ENCODE measurements around the gene TLE1. TPM values are rescaled to one million over a fixed set of nuclear protein-coding genes. Genes with fewer than 3 reads are reported as not detected.

The TLE1 gene
- total and polyA plus RNA-seq, 5 donors, result 14.8 to 18.4 (median 15.8) TPM

DNA sequence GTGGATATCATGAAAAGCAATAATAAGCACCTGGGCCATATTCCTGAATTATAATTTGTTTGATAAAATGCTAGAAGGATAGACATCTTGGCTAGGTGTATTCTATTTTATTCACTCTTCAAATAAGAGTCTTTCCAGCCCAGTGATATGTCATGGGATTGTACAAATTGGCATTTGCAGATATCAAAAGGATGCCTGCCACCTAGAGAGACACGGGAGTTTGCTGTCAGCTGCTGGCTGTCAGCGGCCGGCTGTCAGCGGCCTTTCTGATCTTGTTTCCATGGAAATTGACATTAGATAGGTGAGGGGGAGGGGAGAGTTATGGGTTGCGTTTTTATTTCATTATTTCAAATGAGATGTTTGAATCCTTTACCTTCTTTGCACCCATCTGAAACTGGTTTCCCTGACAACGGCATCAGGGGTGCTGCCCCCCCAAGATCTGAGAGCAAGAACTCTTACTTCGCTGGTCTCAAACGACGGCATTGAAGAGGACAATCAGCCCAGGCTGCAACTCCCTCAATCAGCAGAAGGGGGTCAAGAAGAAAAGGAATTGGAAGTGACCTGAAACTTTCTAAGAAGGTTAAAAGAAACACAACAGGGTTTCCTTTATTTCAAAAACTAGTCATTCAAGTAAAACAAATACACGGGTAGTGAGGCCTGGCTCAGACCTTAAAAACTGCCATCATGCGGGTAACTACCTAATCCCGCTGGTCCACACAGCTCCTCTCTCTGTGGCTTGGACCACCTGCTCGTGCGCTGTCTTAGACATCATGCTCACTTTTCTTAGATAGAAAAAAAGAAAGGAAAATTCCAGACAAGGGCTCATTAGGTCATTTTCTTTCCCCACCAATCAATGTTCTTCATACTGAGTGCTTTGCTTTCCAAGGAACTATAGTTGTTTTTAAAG lies 115.7 kb downstream of the TLE1 start:
- no peaks in the 10 kb centered on the region for H3K4me1 ChIP-seq (ENCODE audit: control insufficient read depth, insufficient read depth, low read length)
- no peaks in the 10 kb centered on the region for H3K27me3 ChIP-seq (ENCODE audit: control insufficient read depth, insufficient read depth)
- no peak for ATAC-seq
- H3K9me3 ChIP-seq (ENCODE audit: control insufficient read depth, low read length), result no peaks in the 10 kb centered on the region
- intact Hi-C loops (cut with DNase I), result no loop called here
- DNase-seq, result no peak
- WGBS, result 75% methylated on average over 14 of the region's 14 CpGs
- H3K4me3 ChIP-seq (ENCODE audit: low read length), result no peak overlapping the region
- no peak overlapping the region for H3K27ac ChIP-seq (ENCODE audit: low read length)

- H3K27ac ChIP-seq (ENCODE audit: low read length), result no peak overlapping the region
- H3K27me3 ChIP-seq (ENCODE audit: control insufficient read depth, insufficient read depth), result no peaks in the 10 kb centered on the region
- intact Hi-C loops (cut with DNase I), result no loop called here
- H3K9me3 ChIP-seq (ENCODE audit: control insufficient read depth, low read length), result no peaks in the 10 kb centered on the region
- H3K4me3 ChIP-seq (ENCODE audit: low read length), result no peak overlapping the region
- WGBS, result 92% methylated on average over 4 of the region's 4 CpGs
- no peak for ATAC-seq
- DNase-seq, result no peak
- H3K4me1 ChIP-seq (ENCODE audit: control insufficient read depth, insufficient read depth, low read length), result no peaks in the 10 kb centered on the region
Observed at GRCh38 chr9:81570083-81570482, 119.3 kb downstream of the TLE1 start.

- peaks cover 3% of the 10 kb centered on the region for H3K4me1 ChIP-seq (ENCODE audit: control insufficient read depth, insufficient read depth, low read length)
- DNase-seq (no peak), ATAC-seq (no peak)
- no peaks in the 10 kb centered on the region for H3K27me3 ChIP-seq (ENCODE audit: control insufficient read depth, insufficient read depth)
- no peak overlapping the region for H3K27ac ChIP-seq (ENCODE audit: low read length)
- whole genome bisulfite sequencing, result 94% methylated on average over 5 of the region's 5 CpGs
- no peak overlapping the region for H3K4me3 ChIP-seq (ENCODE audit: low read length)
- no peaks in the 10 kb centered on the region for H3K9me3 ChIP-seq (ENCODE audit: control insufficient read depth, low read length)
- intact Hi-C loops (cut with DNase I), result no loop called here
Observed at GRCh38 chr9:81566074-81566698, 123.2 kb downstream of the TLE1 start.

DNA sequence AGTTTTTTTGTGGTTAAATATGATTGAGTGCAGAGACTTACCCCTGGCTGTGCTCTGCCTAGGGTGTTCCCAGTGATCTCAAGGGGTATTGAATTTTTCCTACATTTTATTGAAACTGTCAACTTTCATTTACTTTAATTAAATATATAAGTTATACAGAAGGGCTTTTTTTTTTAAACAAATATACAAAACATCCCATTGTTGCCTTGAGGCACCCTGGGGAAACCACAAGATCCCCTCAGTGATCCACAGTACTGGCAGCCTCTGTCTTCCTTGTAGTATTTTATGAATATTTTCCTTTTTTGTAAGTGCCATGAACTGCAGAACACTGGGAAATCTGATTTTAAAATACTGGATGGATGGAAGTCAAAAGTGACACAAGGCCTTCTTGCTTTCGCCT lies 123.7 kb downstream of the TLE1 start:
- 96% methylated on average over 1 of the region's 1 CpG for WGBS
- H3K27ac ChIP-seq (ENCODE audit: low read length), result no peak overlapping the region
- peaks cover 3% of the 10 kb centered on the region for H3K4me1 ChIP-seq (ENCODE audit: control insufficient read depth, insufficient read depth, low read length)
- H3K4me3 ChIP-seq (ENCODE audit: low read length), result no peak overlapping the region
- DNase-seq (no peak), ATAC-seq (no peak)
- intact Hi-C loops (cut with DNase I), result no loop called here
- H3K9me3 ChIP-seq (ENCODE audit: control insufficient read depth, low read length), result no peaks in the 10 kb centered on the region
- H3K27me3 ChIP-seq (ENCODE audit: control insufficient read depth, insufficient read depth), result no peaks in the 10 kb centered on the region

GRCh38 chr9:81565144-81565543 lies 124.2 kb downstream of the TLE1 start:
- ATAC-seq, result no peak
- H3K4me1 ChIP-seq (ENCODE audit: control insufficient read depth, insufficient read depth, low read length), result peaks cover 3% of the 10 kb centered on the region
- no peaks in the 10 kb centered on the region for H3K27me3 ChIP-seq (ENCODE audit: control insufficient read depth, insufficient read depth)
- intact Hi-C loops (cut with DNase I), result no loop called here
- no peak for DNase-seq
- H3K4me3 ChIP-seq (ENCODE audit: low read length), result no peak overlapping the region
- H3K27ac ChIP-seq (ENCODE audit: low read length), result no peak overlapping the region
- 80% methylated on average over 4 of the region's 4 CpGs for WGBS
- H3K9me3 ChIP-seq (ENCODE audit: control insufficient read depth, low read length), result no peaks in the 10 kb centered on the region

DNA sequence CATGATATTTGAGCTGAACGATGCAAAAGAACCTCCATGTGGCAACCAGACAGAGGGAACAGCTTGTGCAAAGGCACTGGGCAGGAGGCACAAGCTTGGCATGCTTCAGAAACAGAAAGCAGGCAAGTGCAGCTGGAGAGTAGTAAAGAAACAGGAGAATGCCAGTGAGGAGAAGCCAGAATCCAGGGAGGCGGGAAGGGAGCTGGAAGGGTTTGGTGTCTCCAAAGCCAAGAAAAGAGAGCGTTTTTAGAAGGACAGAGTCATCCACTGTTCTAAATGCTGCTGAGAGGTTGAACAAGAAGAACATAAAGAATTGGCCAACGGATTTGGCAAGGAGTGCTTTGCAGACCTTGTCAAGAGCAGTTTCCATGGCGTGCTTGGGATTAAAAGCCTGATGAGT lies 124.7 kb downstream of the TLE1 start:
- intact Hi-C loops (cut with DNase I), result no loop called here
- H3K4me1 ChIP-seq (ENCODE audit: control insufficient read depth, insufficient read depth, low read length), result peaks cover 3% of the 10 kb centered on the region
- no peaks in the 10 kb centered on the region for H3K27me3 ChIP-seq (ENCODE audit: control insufficient read depth, insufficient read depth)
- WGBS, result 76% methylated on average over 5 of the region's 5 CpGs
- DNase-seq (peak in 1 of 3 donors; percentile 21), ATAC-seq (peak in 1 of 2 donors; percentile 14)
- H3K27ac ChIP-seq (ENCODE audit: low read length), result no peak overlapping the region
- H3K4me3 ChIP-seq (ENCODE audit: low read length), result no peak overlapping the region
- H3K9me3 ChIP-seq (ENCODE audit: control insufficient read depth, low read length), result no peaks in the 10 kb centered on the region

DNA sequence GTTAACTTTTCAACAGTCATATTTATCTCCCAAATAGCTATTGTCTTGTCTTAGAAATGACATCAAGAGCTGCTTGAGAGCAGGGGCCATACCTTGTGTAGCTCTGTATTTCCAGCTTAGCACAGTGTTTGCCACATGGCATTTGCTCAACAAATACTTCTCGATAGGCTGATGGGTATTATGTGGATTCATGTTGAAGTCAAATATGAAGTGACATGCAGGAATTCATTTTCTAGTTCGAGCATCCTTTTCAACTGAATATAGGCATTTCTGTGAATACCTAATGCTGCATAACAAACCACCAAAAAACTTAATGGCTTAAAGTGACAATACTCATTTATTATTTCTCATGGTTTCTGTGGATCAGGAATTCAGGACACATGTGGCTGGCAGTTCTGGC lies 125.6 kb downstream of the TLE1 start:
- 91% methylated on average over 2 of the region's 2 CpGs for WGBS
- H3K27me3 ChIP-seq (ENCODE audit: control insufficient read depth, insufficient read depth), result no peaks in the 10 kb centered on the region
- intact Hi-C loops (cut with DNase I), result no loop called here
- no peak overlapping the region for H3K27ac ChIP-seq (ENCODE audit: low read length)
- no peak overlapping the region for H3K4me3 ChIP-seq (ENCODE audit: low read length)
- H3K9me3 ChIP-seq (ENCODE audit: control insufficient read depth, low read length), result no peaks in the 10 kb centered on the region
- no peak for DNase-seq
- peaks cover 4% of the 10 kb centered on the region for H3K4me1 ChIP-seq (ENCODE audit: control insufficient read depth, insufficient read depth, low read length)
- no peak for ATAC-seq

GRCh38 chr9:81563020-81563407 lies 126.3 kb downstream of the TLE1 start:
- 87% methylated on average over 4 of the region's 4 CpGs for WGBS
- DNase-seq, result no peak
- intact Hi-C loops (cut with DNase I), result no loop called here

GRCh38 chr9:81562231-81563019 lies 126.9 kb downstream of the TLE1 start:
- H3K27ac ChIP-seq (ENCODE audit: low read length), result no peak overlapping the region
- peak; percentile 70 to 75 for ATAC-seq
- 59% methylated on average over 10 of the region's 10 CpGs for WGBS

More at GRCh38 chr9:81563020-81563407, 126.3 kb downstream of the TLE1 start:
- no peaks in the 10 kb centered on the region for H3K9me3 ChIP-seq (ENCODE audit: control insufficient read depth, low read length)
- no peaks in the 10 kb centered on the region for H3K27me3 ChIP-seq (ENCODE audit: control insufficient read depth, insufficient read depth)
- peaks cover 6% of the 10 kb centered on the region for H3K4me1 ChIP-seq (ENCODE audit: control insufficient read depth, insufficient read depth, low read length)
- no peak for ATAC-seq
- no peak overlapping the region for H3K27ac ChIP-seq (ENCODE audit: low read length)
- no peak overlapping the region for H3K4me3 ChIP-seq (ENCODE audit: low read length)

GRCh38 chr9:81560851-81561732 lies 128.3 kb downstream of the TLE1 start:
- no peaks in the 10 kb centered on the region for H3K9me3 ChIP-seq (ENCODE audit: control insufficient read depth, low read length)
- intact Hi-C loops (cut with DNase I), result no loop called here
- no peak overlapping the region for H3K4me3 ChIP-seq (ENCODE audit: low read length)
- H3K4me1 ChIP-seq (ENCODE audit: control insufficient read depth, insufficient read depth, low read length), result peaks cover 6% of the 10 kb centered on the region
- no peak overlapping the region for H3K27ac ChIP-seq (ENCODE audit: low read length)
- ATAC-seq (no peak), DNase-seq (no peak)
- no peaks in the 10 kb centered on the region for H3K27me3 ChIP-seq (ENCODE audit: control insufficient read depth, insufficient read depth)
- 89% methylated on average over 13 of the region's 13 CpGs for WGBS

More at GRCh38 chr9:81562231-81563019, 126.9 kb downstream of the TLE1 start:
- no peak overlapping the region for H3K4me3 ChIP-seq (ENCODE audit: low read length)
- no peaks in the 10 kb centered on the region for H3K9me3 ChIP-seq (ENCODE audit: control insufficient read depth, low read length)
- intact Hi-C loops (cut with DNase I), result no loop called here
- peak; percentile 53 to 75 (median 73) for DNase-seq
- peaks cover 6% of the 10 kb centered on the region for H3K4me1 ChIP-seq (ENCODE audit: control insufficient read depth, insufficient read depth, low read length)
- no peaks in the 10 kb centered on the region for H3K27me3 ChIP-seq (ENCODE audit: control insufficient read depth, insufficient read depth)
